Calu3 (cell line): Measurements from ENCODE around the gene PTPRE. TPM values are rescaled to one million over a fixed set of nuclear protein-coding genes. Genes with fewer than 3 reads are reported as not detected.

ENCODE experiments used
- BruUV-seq: library from RNA; stranded (reverse); fragments of 400-500 nt; replicated peaks from 2 replicates; lab custom pipeline; 2021; lab: Mats Ljungman, UMichigan
- CTCF ChIA-PET: fragments of 300-600 bp; sonication (Branson Sonifier 250); formaldehyde crosslinking; loops from one replicate; lab custom pipeline; 2022; ENCODE audit warnings: antibody characterized with exemption; lab: Charles Lee
- DNase-seq: peaks from one replicate; pipeline ENCODE4 v3.0.0; 2022
- H3K27ac Mint-ChIP-seq: one replicate; pipeline ENCODE4 v1.8.0; 2022; ENCODE audit warnings: mixed read lengths; ENCODE audit not compliant: unreplicated experiment
- H3K27me3 Mint-ChIP-seq: one replicate; pipeline ENCODE4 v1.8.0; 2022; ENCODE audit warnings: mixed read lengths; ENCODE audit not compliant: unreplicated experiment
- H3K36me3 Mint-ChIP-seq: one replicate; pipeline ENCODE4 v1.8.0; 2022; ENCODE audit warnings: mild to moderate bottlenecking, moderate library complexity, mixed read lengths; ENCODE audit not compliant: insufficient read depth, unreplicated experiment
- H3K4me1 Mint-ChIP-seq: one replicate; pipeline ENCODE4 v1.8.0; 2022; ENCODE audit warnings: mild to moderate bottlenecking, low read depth, mixed read lengths; ENCODE audit not compliant: unreplicated experiment
- H3K4me3 Mint-ChIP-seq: one replicate; pipeline ENCODE4 v1.8.0; 2022; ENCODE audit warnings: mild to moderate bottlenecking, low read depth, moderate library complexity, mixed read lengths; ENCODE audit not compliant: unreplicated experiment
- H3K9me3 Mint-ChIP-seq: one replicate; pipeline ENCODE4 v1.8.0; 2022; ENCODE audit warnings: low read depth, mixed read lengths; ENCODE audit not compliant: unreplicated experiment
- intact Hi-C: fragments of 100-400 bp; cut with micrococcal nuclease; formaldehyde crosslinking; loops from one replicate; pipeline ENCODE4 v1.10.0; 2022; ENCODE audit not compliant: unreplicated experiment
- total RNA-seq: library from RNA; stranded (reverse); gene quantifications from 2 replicates; pipeline ENCODE4 v1.2.3, GENCODE V29; 2022
- TF ChIP-seq, protein P1 (sequence below): fragments of 200-600 bp; IDR thresholded peaks from one replicate; pipeline ENCODE4 v1.8.0; 2022; ENCODE audit warnings: antibody characterized with exemption; ENCODE audit not compliant: unreplicated experiment

PTPRE gene
- total RNA-seq, 1 experiment from 2014 or later = 7.6 TPM

DNA sequence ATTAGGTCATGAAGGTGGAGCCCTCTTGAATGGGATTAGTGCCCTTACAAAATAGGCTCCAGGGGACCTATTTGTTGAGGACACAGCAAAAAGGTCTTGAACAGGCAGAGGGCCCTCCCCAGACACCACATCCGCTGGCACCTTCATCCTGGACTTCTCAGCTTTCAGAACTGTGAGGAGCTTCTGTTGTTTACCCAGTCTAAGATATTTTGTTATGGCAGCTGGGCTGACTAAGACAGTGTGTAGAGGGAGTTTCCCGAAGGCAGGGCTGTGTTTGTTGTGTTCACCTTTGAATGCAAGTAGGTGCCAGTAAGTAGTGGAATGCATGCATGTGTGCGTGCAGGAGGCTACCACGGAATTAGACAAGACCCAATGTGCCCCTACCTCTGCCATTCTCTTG lies 106.7 kb downstream of the PTPRE start:
- H3K27me3 Mint-ChIP-seq = no peaks in the 10 kb centered on the region

DNA sequence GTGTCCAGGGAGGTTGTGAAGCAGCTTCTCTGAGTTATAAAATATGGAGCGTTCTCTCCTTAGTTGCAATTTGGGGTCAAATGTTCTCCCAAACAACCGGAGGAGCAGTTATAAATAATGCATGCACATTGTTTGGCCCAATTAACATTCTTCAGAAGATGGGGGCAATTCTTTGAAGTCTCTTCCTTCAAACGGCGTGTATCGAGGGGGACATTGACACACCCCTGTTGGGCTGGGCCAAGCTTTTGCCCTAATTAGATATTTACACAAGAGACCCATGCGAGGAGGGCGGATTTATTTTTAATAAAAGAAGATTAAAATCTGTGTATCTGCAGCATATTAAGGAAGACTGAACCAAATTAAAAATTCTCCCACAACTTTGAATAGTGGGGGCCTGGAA lies 107.3 kb downstream of the PTPRE start:
- intact Hi-C loops = loop anchor here (10.0 kb wide), 1 partner anchor 51 kb away; no protein-coding TSS in a partner anchor

More for the DNA sequence above, 106.7 kb downstream of the PTPRE start:
- no TSS peak for BruUV-seq
- H3K4me1 Mint-ChIP-seq = peaks cover 21% of the 10 kb centered on the region
- CTCF ChIA-PET = interaction anchor here (0.5 kb wide), 1 partner anchor 35 kb away, joined by 6 read pairs; no protein-coding TSS in a partner anchor
- DNase-seq = no peak
- intact Hi-C loops = loop anchor here (10.0 kb wide), 1 partner anchor 51 kb away; no protein-coding TSS in a partner anchor
- peaks cover 6% of the 10 kb centered on the region for H3K36me3 Mint-ChIP-seq
- no peak overlapping the region for H3K27ac Mint-ChIP-seq
- TF ChIP-seq, protein P1, sequence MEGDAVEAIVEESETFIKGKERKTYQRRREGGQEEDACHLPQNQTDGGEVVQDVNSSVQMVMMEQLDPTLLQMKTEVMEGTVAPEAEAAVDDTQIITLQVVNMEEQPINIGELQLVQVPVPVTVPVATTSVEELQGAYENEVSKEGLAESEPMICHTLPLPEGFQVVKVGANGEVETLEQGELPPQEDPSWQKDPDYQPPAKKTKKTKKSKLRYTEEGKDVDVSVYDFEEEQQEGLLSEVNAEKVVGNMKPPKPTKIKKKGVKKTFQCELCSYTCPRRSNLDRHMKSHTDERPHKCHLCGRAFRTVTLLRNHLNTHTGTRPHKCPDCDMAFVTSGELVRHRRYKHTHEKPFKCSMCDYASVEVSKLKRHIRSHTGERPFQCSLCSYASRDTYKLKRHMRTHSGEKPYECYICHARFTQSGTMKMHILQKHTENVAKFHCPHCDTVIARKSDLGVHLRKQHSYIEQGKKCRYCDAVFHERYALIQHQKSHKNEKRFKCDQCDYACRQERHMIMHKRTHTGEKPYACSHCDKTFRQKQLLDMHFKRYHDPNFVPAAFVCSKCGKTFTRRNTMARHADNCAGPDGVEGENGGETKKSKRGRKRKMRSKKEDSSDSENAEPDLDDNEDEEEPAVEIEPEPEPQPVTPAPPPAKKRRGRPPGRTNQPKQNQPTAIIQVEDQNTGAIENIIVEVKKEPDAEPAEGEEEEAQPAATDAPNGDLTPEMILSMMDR = no peak
- H3K9me3 Mint-ChIP-seq = no peaks in the 10 kb centered on the region
- no peak overlapping the region for H3K4me3 Mint-ChIP-seq

DNA sequence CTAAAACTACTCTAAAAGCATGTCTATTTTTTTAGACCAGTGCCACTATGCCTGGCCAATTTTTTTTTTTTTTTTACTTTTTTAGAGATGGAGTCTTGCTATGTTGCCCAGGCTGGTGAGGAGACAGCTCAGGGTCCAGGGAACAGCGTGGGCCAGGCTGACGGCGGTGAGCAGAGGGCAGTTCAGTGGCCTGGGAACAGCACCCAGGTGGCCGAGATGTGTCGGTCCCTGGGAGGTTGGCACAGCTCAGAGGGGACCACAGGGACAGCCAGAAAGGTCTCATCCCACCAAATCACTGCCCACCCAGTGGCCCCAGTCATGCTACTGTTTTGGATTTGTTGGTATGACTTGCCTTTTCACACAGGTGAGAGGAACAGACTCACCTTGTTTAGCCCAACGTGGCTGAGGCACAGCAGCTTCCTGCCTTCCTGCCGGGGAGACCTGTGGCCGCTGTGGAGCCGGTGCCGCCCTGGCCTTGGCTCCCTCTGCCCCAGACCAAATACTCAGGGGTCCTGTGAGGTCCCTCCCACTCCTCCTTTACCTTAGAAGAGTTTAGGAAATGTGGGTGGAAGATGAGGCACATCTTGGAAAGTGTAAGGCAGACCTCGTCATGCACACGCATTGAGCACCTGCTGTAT lies 109.6 kb downstream of the PTPRE start:
- Mint-ChIP-seq H3K27me3 (no peaks in the 10 kb centered on the region), H3K4me3 (no peak overlapping the region), H3K36me3 (peaks cover 3% of the 10 kb centered on the region), H3K27ac (no peak overlapping the region), H3K4me1 (peaks cover 4% of the 10 kb centered on the region), H3K9me3 (no peaks in the 10 kb centered on the region)
- CTCF ChIA-PET = no interaction called here
- intact Hi-C loops = loop anchor here (10.0 kb wide), 1 partner anchor 48 kb away; no protein-coding TSS in a partner anchor
- no TSS peak for BruUV-seq
- TF ChIP-seq, protein P1 = no peak
- no peak for DNase-seq

More for the DNA sequence above, 107.3 kb downstream of the PTPRE start:
- CTCF ChIA-PET = no interaction called here
- no peak for DNase-seq
- H3K36me3 Mint-ChIP-seq = peaks cover 6% of the 10 kb centered on the region
- H3K9me3 Mint-ChIP-seq = no peaks in the 10 kb centered on the region
- TF ChIP-seq, protein P1 = no peak
- H3K27ac Mint-ChIP-seq = no peak overlapping the region
- no TSS peak for BruUV-seq
- H3K4me1 Mint-ChIP-seq = peaks cover 21% of the 10 kb centered on the region
- no peak overlapping the region for H3K4me3 Mint-ChIP-seq
- no peaks in the 10 kb centered on the region for H3K27me3 Mint-ChIP-seq

DNA sequence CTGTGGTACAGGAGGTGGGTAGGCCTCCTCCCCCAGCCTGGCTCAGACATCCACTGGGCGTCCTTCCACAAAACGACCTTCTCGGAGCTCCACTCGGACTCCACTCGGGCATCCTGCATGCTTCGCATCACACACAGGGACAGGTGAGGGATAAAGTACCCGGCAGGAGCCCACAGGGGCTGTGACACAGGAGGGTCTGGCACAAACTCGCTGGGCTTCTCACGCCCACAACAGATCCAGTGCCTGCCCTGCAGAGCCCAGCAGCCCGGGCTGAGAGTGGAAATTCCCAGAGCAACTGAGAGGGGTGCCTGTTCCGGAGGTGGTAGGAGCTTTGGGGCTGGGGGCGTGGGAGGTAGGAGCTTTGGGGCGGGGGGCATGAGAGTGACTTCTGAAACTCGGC lies 110.9 kb downstream of the PTPRE start:
- Mint-ChIP-seq H3K27me3 (no peaks in the 10 kb centered on the region), H3K4me1 (no peaks in the 10 kb centered on the region)
- intact Hi-C loops = loop anchor here (10.0 kb wide), 1 partner anchor 47 kb away; no protein-coding TSS in a partner anchor

More for the DNA sequence above, 110.9 kb downstream of the PTPRE start:
- Mint-ChIP-seq H3K9me3 (no peaks in the 10 kb centered on the region), H3K4me3 (no peak overlapping the region), H3K36me3 (no peaks in the 10 kb centered on the region), H3K27ac (no peak overlapping the region)
- TF ChIP-seq, protein P1 = no peak
- BruUV-seq = no TSS peak
- DNase-seq = no peak
- CTCF ChIA-PET = interaction anchor here (0.7 kb wide), 1 partner anchor 302 kb away, joined by 3 read pairs; no protein-coding TSS in a partner anchor
